OCI-LY3 (cell line): Measurements from ENCODE around the gene BTBD2.

Experiments used
- H2AFZ ChIP-seq: fragments of 200-600, 300-600 bp; shearing (Covaris generic); 2 replicates; pipeline ENCODE4 v1.6.0; 2014; ENCODE audit warnings: antibody characterized with exemption, low read depth, low read length
- H3K27ac ChIP-seq: fragments of 200-600, 300-600 bp; sonication (generic); 2 replicates; pipeline ENCODE4 v1.5.1; 2014; ENCODE audit warnings: mild to moderate bottlenecking, low read length, moderate library complexity, mixed read lengths
- H3K27me3 ChIP-seq: fragments of 200-600, 300-600 bp; sonication (generic); 2 replicates; pipeline ENCODE4 v1.6.1; 2014; ENCODE audit warnings: low read depth, low read length, mixed read lengths
- H3K36me3 ChIP-seq: fragments of 200-600, 300-600 bp; sonication (generic); replicated peaks from 2 replicates; pipeline ENCODE3; 2014; ENCODE audit warnings: low read depth, low read length, mixed read lengths
- H3K4me1 ChIP-seq: fragments of 300-600, 200-600 bp; sonication (generic); 2 replicates; pipeline ENCODE4 v1.6.1; 2014; ENCODE audit warnings: low read length, mixed read lengths
- H3K4me2 ChIP-seq: fragments of 200-600, 300-600 bp; sonication (generic); 2 replicates; pipeline ENCODE4 v1.6.1; 2014; ENCODE audit warnings: low read length, mixed read lengths
- H3K4me3 ChIP-seq: fragments of 300-600, 200-600 bp; sonication (generic); 2 replicates; pipeline ENCODE4 v1.5.1; 2014; ENCODE audit warnings: antibody characterized with exemption, mild to moderate bottlenecking, low read length, moderate library complexity
- H3K79me2 ChIP-seq: fragments of 300-600, 200-600 bp; shearing (Covaris generic); 2 replicates; pipeline ENCODE4 v1.6.1; 2014; ENCODE audit warnings: mild to moderate bottlenecking, low read length, mixed read lengths
- H3K9ac ChIP-seq: fragments of 300-600, 200-600 bp; shearing (Covaris generic); 2 replicates; pipeline ENCODE4 v1.6.0; 2014; ENCODE audit warnings: mild to moderate bottlenecking, low read length, moderate library complexity
- H3K9me3 ChIP-seq: fragments of 200-600, 300-600 bp; shearing (Covaris generic); 2 replicates; pipeline ENCODE4 v1.6.1; 2014; ENCODE audit warnings: low read length, mixed read lengths; ENCODE audit not compliant: insufficient read depth
- H4K20me1 ChIP-seq: fragments of 200-600, 300-600 bp; sonication (generic); 2 replicates; pipeline ENCODE4 v1.6.1; 2016; ENCODE audit warnings: low read length, mixed read lengths; ENCODE audit not compliant: insufficient read depth
- CTCF ChIP-seq: fragments of 200-600, 300-600 bp; sonication (generic); IDR thresholded peaks from 2 replicates; pipeline ENCODE4 v1.5.1; 2014; ENCODE audit warnings: antibody characterized with exemption, low read length, low read depth
- EZH2phosphoT487 ChIP-seq: fragments of 200-600 bp; shearing (Covaris generic); IDR thresholded peaks from 2 replicates; pipeline ENCODE4 v1.6.1; 2018; ENCODE audit warnings: antibody characterized with exemption, mixed run types, low read depth

BTBD2 gene

DNA sequence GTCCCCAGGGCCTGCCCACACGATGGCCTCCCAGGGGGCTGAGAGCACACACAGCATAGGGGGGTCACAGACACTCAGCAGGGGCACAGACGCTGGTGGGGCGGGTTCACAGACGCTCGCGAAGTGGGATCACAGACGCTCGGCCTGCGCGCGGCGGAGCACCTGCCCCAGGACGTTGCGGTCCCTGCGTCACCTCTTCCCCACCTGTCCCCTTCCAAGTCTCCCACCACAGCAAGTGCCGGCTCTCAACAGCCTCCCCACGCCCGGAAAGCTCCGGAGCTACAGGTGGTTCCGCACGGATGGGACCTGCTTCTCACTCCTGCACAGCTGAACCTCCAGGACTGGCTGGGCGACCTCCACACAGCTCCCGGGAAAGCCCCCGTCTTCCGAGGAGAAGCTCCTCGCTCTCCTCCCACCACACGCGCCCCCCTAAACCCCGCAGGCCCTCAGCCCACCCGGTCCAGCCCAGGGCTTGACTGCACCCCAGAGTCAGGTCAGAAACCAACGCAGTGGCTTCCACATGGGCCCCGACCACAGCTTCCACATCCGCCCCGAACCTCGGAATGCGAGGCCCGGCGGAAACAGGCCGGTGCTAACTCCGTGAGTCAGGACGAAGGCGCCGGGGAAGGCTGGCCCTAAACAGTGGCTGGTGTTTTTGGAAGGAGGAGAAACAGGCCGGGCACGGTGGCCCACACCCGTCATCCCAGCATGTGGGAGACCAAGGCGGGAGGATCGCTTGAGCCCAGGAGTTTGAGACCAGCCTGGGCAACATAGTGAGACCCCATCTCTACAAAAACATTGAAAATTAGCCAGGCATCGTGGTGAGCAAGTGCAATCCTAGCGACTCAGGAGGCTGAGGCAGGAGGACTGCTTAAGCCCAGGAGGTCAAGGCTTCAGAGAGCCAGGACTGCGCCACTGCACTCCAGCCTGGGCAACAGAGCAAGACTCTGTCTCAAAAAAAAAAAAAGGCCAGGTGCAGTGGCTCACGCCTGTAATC, 16.5 kb downstream of the BTBD2 start:
- Histone ChIP-seq H3K9ac (no peak overlapping the region), H3K36me3 (peaks cover 18% of the 10 kb centered on the region), H3K4me1 (peaks cover 5% of the 10 kb centered on the region; the same call in 1 of the 2 replicates), H3K4me3 (no peak overlapping the region), H2AFZ (no peak overlapping the region), H3K9me3 (no peaks in the 10 kb centered on the region), H4K20me1 (peaks cover 25% of the 10 kb centered on the region), H3K79me2 (no peaks in the 10 kb centered on the region), H3K27ac (no peak overlapping the region), H3K27me3 (no peaks in the 10 kb centered on the region), H3K4me2 (no peak overlapping the region)
- no peak for TF ChIP-seq EZH2phosphoT487
- TF ChIP-seq CTCF: no peak

DNA sequence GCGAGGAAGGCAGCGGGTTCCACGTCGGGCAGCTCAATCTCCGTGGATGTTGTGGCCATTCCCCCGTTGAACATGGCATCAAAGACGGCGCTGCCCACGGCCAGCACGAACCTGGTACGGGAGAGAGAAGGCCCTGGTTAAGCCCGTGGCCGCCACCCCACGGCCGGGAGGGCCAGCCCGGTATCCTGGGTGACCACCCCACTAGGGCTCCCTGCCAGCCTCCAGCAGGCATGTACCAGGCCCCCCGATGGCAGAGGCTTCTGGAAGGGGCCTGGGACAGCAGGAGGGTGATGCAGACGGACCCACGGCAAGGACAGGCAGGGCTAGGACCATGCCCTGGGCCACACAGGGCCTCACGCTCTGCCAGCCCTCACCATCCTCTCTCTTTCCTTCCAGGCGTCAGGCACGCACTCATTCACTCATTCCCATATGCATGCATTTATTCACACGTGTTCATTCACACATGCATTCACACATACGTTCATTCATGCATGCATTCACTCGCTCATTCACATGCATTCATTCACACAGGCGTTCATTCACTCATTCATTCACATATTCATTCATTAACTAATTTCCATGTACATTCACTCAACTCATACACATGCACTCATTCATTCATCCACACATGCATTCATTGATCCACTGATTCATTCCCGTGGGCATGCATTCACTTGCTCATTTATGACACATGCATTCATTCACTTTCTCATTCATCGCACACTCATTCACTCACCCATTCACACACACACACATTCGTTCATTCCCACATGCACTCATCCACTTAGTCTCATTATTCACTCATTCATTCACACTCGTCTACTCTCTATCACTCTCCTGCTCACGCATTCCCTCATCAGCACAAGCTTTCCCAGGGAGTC, 17.9 kb downstream of the BTBD2 start:
- TF ChIP-seq EZH2phosphoT487: no peak
- no peak for TF ChIP-seq CTCF
- no peak overlapping the region for H2AFZ ChIP-seq
- no peaks in the 10 kb centered on the region for H3K9me3 ChIP-seq
- H4K20me1 ChIP-seq: peaks cover 25% of the 10 kb centered on the region
- no peak overlapping the region for H3K27ac ChIP-seq
- no peaks in the 10 kb centered on the region for H3K79me2 ChIP-seq
- H3K4me1 ChIP-seq: peaks cover 5% of the 10 kb centered on the region; the same call in 1 of the 2 replicates
- no peaks in the 10 kb centered on the region for H3K27me3 ChIP-seq
- peaks cover 26% of the 10 kb centered on the region for H3K36me3 ChIP-seq
- H3K4me3 ChIP-seq: no peak overlapping the region
- no peak overlapping the region for H3K9ac ChIP-seq
- H3K4me2 ChIP-seq: no peak overlapping the region

DNA sequence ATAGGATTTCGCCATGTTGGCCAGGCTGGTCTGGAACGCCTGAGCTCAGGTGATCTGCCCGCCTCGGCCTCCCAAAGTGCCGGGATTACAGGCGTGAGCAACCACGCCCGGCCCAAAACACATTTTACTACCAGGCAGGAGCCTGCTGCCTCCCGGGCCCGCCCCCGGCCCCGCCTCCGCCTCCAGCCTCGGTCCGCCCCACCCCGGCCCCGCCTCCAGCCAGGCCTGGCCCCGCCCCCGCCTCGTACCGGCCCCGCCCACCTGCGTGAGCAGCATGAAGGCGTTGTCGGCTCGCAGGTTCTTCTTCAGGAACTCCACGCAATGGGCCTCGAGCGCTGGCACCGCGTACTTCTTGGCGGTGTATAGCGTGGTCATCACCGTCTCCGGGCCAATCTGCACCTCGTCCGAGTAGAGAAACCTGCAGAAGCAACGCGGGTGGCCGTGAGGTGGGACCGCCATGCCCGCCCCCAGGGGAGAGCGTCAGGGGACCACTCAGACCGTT, 22.7 kb downstream of the BTBD2 start:
- H3K4me1 ChIP-seq: no peaks in the 10 kb centered on the region
- H3K27ac ChIP-seq: no peak overlapping the region
- no peaks in the 10 kb centered on the region for H3K79me2 ChIP-seq
- no peaks in the 10 kb centered on the region for H3K9me3 ChIP-seq
- H3K27me3 ChIP-seq: no peaks in the 10 kb centered on the region
- H3K4me3 ChIP-seq: no peak overlapping the region
- H2AFZ ChIP-seq: no peak overlapping the region
- no peak overlapping the region for H3K9ac ChIP-seq
- TF ChIP-seq EZH2phosphoT487: no peak
- no peak for TF ChIP-seq CTCF
- no peak overlapping the region for H3K4me2 ChIP-seq
- peaks cover 42% of the 10 kb centered on the region for H3K36me3 ChIP-seq
- H4K20me1 ChIP-seq: peaks cover 15% of the 10 kb centered on the region
